Activated CD8-positive, alpha-beta memory T cell treated with anti-CD3 and anti-CD28 coated beads for 36 hours (primary cell): Measurements from ENCODE around the gene CFAP46. TPM values are rescaled to one million over a fixed set of nuclear protein-coding genes. Genes with fewer than 3 reads are reported as not detected.

ENCODE experiments used
- CTCF ChIA-PET: fragments of 350-600 bp; sonication (Branson Sonifier 250); formaldehyde crosslinking; loops from one replicate; lab custom pipeline; 2021; ENCODE audit warnings: antibody characterized with exemption; lab: Charles Lee
- POLR2A ChIA-PET: fragments of 350-600 bp; sonication (Branson Sonifier 250); formaldehyde crosslinking; loops from one replicate; lab custom pipeline; 2021; ENCODE audit warnings: antibody characterized with exemption; lab: Charles Lee
- total RNA-seq, 2 experiments: library from RNA; stranded (reverse); gene quantifications; one replicate each; pipeline ENCODE4 v1.2.3, GENCODE V29; 2021

Gene CFAP46
- total RNA-seq, 2 experiments from 2014 or later, result 0.19 TPM; not detected in 1

GRCh38 chr10:132790934-132791829 lies 151.2 kb downstream of the CFAP46 start:
- POLR2A ChIA-PET, result no interaction called here
- CTCF ChIA-PET, result no interaction called here

DNA sequence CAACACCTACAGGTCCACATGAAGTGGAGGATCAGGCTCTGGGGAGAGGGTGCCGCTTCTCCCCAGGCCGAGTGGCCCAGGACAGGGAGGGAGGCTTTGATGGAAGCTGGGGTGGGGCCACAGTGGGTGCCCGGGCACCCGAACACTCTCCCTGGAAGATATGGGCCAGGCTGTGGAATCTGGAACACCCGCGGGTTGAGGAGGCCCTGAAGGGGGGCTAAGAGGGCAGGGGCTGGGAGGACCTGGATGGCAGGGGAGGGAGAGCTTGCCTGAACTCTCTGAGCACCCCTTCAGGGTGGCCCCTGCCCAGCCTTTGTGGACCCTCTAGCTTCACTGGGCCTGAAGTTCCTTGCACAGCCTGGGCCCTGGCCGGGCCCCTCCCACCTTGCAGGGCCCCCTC lies 151.9 kb downstream of the CFAP46 start:
- POLR2A ChIA-PET, result no interaction called here
- CTCF ChIA-PET, result no interaction called here

DNA sequence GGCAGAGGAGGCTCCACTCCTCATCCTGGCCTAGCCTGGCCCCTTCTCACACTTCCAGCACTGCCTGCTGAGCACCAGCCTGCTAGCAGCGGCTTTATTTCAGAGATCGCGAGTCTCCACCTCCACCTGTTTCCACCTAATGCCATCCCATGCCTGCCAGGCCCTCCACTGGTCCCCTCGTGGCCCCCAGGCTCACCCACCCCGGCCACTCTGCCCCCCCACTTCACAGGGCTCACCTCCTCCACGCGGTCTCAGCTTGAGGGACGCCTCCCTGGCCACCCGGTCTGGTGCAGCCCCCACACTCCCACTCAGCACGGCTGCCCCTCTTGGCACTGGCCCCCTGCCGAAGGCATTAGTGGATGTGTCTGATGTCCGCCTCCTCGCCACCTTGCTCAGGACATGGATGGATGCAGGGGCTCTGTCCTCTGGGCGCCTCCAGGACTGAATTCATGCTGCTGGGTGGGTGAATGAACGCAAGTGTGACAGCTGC lies 152.7 kb downstream of the CFAP46 start:
- POLR2A ChIA-PET, result no interaction called here
- CTCF ChIA-PET, result no interaction called here

- POLR2A ChIA-PET, result no interaction called here
- CTCF ChIA-PET, result no interaction called here
Observed at GRCh38 chr10:132788831-132789219, 153.5 kb downstream of the CFAP46 start.

DNA sequence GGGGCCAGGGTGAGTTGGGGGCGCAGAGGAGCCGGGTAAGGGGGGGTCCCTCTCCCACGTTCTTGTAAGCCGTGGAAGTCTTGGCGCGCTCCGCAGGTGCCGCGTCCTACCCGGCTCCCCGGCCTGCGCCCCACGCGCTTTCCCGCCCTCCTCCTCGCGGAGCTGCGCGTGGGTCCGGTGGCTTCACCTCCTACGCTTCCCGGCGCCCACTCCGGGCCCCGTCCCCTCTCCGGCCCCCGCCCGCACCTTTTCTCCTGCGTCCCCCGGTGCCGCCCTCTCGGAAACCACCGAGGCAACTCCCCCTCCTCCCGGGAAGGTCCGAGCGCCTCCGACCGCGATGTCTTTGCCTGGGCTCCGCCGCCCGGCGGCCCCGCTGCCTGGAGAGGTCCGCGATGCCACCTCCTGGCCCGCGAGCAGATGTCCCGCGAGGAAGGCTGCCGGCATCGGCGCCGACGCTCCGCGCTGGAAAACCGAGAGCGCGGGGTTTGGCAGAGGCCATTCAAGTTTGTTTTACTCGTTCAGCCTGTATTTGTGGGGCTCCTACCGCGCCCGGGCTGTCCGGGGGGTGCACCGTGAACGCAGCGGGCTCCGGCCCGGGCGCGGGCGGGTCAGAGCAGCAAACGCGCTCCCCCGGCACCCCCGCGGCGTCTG lies 154.1 kb downstream of the CFAP46 start:
- POLR2A ChIA-PET, result no interaction called here
- CTCF ChIA-PET, result no interaction called here

GRCh38 chr10:132787495-132788179 lies 154.7 kb downstream of the CFAP46 start:
- POLR2A ChIA-PET, result no interaction called here
- CTCF ChIA-PET, result no interaction called here

- CTCF ChIA-PET, result no interaction called here
- POLR2A ChIA-PET, result no interaction called here
Observed at GRCh38 chr10:132786884-132787494, 155.4 kb downstream of the CFAP46 start.

DNA sequence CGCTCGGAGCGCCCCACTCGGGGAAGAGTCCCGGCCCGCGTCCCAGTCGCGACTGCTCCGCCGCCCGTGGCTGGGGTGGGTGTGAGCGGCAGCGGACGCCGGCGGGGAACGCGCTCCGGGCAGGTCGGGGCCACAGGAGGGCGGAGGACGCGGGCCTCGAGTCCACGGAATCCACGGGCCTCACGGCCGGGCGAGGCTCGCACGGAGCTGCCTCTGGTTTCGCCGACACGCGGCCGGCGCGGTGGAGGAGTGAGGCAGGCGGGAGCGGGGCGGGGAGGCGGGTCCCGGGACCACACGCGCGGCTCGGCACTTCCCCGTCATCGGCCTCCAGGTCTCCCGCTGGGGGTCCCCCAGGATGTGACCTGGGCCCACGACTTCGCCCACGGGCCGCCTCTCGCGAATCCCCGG lies 155.9 kb downstream of the CFAP46 start:
- ChIA-PET CTCF (no interaction called here), POLR2A (no interaction called here)

GRCh38 chr10:132785723-132786475 lies 156.5 kb downstream of the CFAP46 start, which contains the start of gene NKX6-2:
Gene NKX6-2, minus strand, starts transcription at chr10:132786147. Its CDS starts 199 bp downstream, at chr10:132785948.
- ChIA-PET POLR2A (no interaction called here), CTCF (no interaction called here)

DNA sequence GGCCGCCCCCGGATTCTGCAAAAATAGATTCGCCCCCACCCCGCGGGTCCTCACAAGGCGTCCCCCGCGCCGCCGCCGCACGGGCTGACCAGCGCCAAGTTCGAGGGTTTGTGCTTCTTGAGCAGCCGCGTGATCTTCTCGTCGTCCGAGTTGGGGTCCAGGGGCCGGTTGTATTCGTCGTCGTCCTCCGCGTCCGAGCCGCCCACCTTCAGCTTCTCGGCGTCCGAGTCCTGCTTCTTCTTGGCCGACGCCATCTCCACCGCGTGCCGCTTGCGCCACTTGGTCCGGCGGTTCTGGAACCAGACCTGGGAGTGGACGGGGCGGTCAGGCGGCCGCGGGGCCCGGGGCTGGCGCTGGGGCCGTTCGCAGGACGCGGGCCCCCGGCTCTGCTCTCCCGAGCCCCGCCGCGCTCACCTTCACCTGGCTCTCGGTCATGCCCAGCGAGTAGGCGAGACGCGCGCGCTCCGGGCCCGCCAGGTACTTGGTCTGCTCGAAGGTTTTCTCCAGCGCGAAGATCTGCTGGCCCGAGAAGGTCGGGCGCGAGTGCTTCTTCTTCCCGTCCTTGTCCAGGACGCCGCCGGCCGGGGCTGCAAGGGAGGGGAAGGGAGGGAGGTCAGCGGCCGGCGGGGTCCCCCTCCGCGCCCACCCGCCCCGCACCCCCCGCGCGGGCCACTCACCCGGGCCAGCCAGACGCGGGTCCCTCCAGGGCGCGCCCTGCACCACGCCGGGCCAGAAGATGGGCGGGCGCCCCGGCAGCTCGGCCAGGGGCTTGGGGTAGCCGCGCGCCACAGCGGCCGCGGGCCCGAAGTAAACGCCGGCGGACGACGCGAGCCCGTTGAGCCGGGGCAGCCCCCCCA lies 157.3 kb downstream of the CFAP46 start:
- ChIA-PET POLR2A (no interaction called here), CTCF (no interaction called here)

DNA sequence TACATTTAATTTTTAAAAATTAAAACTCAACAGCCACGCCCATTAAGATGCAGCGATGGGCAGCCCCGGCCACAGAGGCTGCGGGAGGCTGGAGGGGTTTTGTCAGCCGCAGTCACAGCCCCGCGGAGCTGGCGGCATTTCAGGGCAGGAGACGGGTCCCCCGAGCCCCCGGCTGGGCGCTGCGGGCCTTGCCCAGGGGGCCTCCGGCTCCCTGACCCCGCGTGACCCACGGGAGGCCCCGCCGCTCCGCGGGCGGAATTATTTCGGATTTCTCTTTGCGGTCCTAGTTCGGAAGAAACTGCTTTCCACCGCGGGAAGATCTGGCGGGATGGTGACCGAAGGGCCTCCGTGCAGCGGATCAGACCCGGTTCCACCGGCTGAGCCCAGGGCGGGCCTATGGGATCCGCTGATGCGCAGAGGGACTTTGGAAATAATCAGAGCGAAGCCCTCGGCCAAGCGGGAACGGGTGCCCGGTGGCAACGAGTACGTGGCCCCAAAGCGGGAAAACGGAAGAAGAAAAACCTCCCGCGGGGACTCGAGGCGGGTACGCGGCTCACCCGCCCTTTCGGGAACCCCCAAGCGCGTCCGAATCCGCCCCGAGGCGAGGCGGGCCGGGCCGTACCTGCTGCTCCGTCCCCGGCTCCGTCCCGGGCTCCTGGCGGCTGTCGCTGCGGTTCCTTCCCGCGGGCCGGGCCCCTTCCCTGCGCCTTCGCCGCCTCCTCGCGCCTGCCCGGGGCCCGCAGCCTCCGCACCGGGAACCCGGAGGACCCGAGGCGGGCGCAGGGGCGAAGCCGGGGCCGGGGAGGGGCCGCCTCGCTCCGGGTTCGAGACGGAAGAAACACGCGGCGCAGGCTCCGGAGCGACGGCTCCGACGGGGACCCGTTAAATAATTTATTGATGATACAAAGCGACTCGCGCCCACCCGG lies 158.2 kb downstream of the CFAP46 start:
- POLR2A ChIA-PET, result no interaction called here
- CTCF ChIA-PET, result no interaction called here

DNA sequence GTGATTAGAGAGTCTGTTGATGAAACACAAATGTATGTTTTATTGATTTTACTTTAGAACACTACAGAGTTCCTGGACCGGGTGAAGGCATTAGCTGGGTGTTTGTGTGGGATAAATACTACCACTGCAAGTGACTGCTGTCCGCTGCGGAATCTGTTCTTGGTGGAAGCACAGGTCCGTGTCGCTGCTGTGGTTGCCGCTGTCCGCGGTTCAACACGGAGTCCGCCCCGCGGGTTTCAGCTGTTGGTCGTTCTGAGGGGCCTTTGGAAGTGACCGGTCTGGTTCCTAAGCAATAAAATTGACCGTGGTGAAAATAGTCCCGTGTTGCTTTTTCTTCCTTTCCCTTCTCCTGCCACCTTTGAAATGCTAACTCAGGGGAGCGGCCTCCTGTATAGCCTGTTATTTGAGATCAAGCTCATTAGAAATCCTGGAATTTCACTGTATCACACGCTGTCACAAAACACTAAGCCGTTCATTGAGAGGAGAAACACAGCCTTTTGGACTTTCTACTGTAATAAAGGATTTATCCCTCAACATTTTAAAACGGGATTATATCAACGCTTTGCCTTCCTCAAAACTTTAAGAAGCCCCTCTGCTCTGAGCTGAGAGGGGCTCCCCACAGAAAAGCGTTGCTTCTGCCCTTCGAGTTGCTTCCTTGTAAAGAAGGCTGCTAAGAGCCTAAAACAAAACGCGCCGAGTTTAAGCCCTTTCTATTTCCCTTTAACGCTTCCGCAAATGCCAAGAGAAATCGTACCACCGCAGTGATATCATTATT lies 159.0 kb downstream of the CFAP46 start:
- CTCF ChIA-PET, result no interaction called here
- POLR2A ChIA-PET, result no interaction called here

GRCh38 chr10:132781556-132781955 lies 160.8 kb downstream of the CFAP46 start:
- POLR2A ChIA-PET, result no interaction called here

DNA sequence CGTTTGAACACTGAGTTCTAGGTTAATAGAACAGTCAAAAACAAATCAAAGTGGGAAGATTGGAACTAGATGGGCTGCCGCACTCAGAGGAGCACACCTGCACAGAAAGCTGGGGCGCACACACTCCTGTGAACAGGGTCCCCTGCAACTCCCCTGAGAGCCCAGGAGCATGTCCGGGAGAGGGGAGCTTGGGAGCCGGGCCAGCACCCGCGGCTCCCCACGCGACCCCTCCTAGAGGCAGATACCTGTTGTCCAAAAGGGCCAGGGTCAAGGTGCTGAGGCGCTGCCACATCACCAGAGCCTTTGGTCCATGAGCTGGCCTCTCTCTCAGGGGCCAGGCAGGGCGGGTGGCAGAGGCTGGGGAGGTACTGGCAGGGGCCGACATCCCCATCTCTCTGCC lies 162.0 kb downstream of the CFAP46 start:
- POLR2A ChIA-PET, result no interaction called here
- CTCF ChIA-PET, result no interaction called here

More at GRCh38 chr10:132781556-132781955, 160.8 kb downstream of the CFAP46 start:
- CTCF ChIA-PET, result no interaction called here

GRCh38 chr10:132779549-132780294 lies 162.6 kb downstream of the CFAP46 start:
- POLR2A ChIA-PET, result no interaction called here
- CTCF ChIA-PET, result no interaction called here

DNA sequence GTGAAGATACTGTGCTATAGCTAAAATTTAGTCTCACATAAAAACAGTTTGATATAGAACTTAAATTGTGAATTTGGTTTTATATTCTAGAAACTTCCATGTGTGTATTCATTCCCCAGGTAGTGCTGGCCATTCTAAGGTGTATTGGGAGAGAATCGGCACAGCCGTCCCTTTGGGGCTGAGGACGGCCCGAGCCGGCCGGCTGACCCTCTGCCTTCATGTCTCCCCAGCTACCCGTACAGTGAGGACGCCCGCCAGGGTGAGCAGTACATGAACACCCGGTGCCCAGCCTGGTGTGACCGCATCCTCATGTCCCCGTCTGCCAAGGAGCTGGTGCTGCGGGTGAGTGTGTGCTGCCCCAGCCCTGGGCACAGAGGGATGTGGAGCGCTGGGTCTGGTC lies 164.9 kb downstream of the CFAP46 start:
- ChIA-PET CTCF (no interaction called here), POLR2A (no interaction called here)
